CD4-positive, alpha-beta T cell treated with Interferon gamma for 1 hour (primary cell): ENCODE measurements around the gene TTC28.

Experiments
- DNase-seq: peaks from one replicate; pipeline ENCODE4 v3.0.0-alpha.2; 2020

The TTC28 gene

GRCh38 chr22:28341001-28341400, 338.6 kb downstream of the TTC28 start:
- no peak for DNase-seq

- no peak for DNase-seq
These were observed 346.6 kb downstream of the TTC28 start for GRCh38 chr22:28333088-28333487.

GRCh38 chr22:28332410-28332809, 347.2 kb downstream of the TTC28 start:
- DNase-seq = no peak

GRCh38 chr22:28331695-28332094, 347.9 kb downstream of the TTC28 start:
- no peak for DNase-seq

GRCh38 chr22:28329186-28330073, 350.2 kb downstream of the TTC28 start:
- no peak for DNase-seq

GRCh38 chr22:28328756-28329155, 350.9 kb downstream of the TTC28 start:
- no peak for DNase-seq

- DNase-seq = no peak
These were observed 363.6 kb downstream of the TTC28 start for GRCh38 chr22:28316014-28316413.

- no peak for DNase-seq
These were observed 364.7 kb downstream of the TTC28 start for GRCh38 chr22:28314959-28315358.

- DNase-seq = no peak
These were observed 369.3 kb downstream of the TTC28 start for GRCh38 chr22:28310299-28310698.

- no peak for DNase-seq
These were observed 379.9 kb downstream of the TTC28 start for GRCh38 chr22:28299753-28300152.

- no peak for DNase-seq
These were observed 380.3 kb downstream of the TTC28 start for GRCh38 chr22:28299309-28299708.

GRCh38 chr22:28297504-28297903, 382.1 kb downstream of the TTC28 start:
- DNase-seq = peak; percentile 5

GRCh38 chr22:28296452-28296851, 383.2 kb downstream of the TTC28 start:
- DNase-seq = no peak

GRCh38 chr22:28283068-28283654, 396.5 kb downstream of the TTC28 start:
- DNase-seq = no peak

- no peak for DNase-seq
These were observed 397.1 kb downstream of the TTC28 start for GRCh38 chr22:28282405-28283067.

- DNase-seq = no peak
These were observed 399.8 kb downstream of the TTC28 start for GRCh38 chr22:28279888-28280287.

- no peak for DNase-seq
These were observed 410.4 kb downstream of the TTC28 start for GRCh38 chr22:28269277-28269676.

GRCh38 chr22:28268850-28269249, 410.8 kb downstream of the TTC28 start:
- no peak for DNase-seq

- DNase-seq = no peak
These were observed 411.5 kb downstream of the TTC28 start for GRCh38 chr22:28268171-28268570.

- DNase-seq = no peak
These were observed 419.0 kb downstream of the TTC28 start for GRCh38 chr22:28260619-28261018.

GRCh38 chr22:28259774-28260312, 419.8 kb downstream of the TTC28 start:
- DNase-seq = no peak

GRCh38 chr22:28254396-28254795, 425.2 kb downstream of the TTC28 start:
- no peak for DNase-seq

GRCh38 chr22:28252539-28252938, 427.1 kb downstream of the TTC28 start:
- no peak for DNase-seq
